Esophagus muscularis mucosa (tissue), 3 donors: Measurements from ENCODE around the gene TMPRSS12.

Source experiments
- CTCF ChIP-seq, 3 experiments: fragments of 200-600 bp in 2 of 3; fragments of 450-650 bp in 1 of 3; sonication (generic) in 2 of 3; IDR thresholded peaks; one replicate each; pipeline ENCODE4 v1.5.1; 2017 to 2019; ENCODE audit warnings: antibody characterized with exemption in 3 of 3, mild to moderate bottlenecking in 2 of 3, moderate library complexity in 1 of 3
- EP300 ChIP-seq: sonication (generic); formaldehyde crosslinking; IDR thresholded peaks from one replicate; pipeline ENCODE4 v1.6.1; 2017; ENCODE audit warnings: antibody characterized with exemption

GRCh38 chr12:50888666-50889065, 45.9 kb downstream of the TMPRSS12 start:
- TF ChIP-seq CTCF (IDR thresholded peaks at IDR 0.05) (no peak), EP300 (no peak)
